ENCODE measurements around the gene FRK. TPM values are rescaled to one million over a fixed set of nuclear protein-coding genes. Genes with fewer than 3 reads are reported as not detected.

The FRK gene
- polyA plus RNA-seq, 3 donors = not detected

- Histone ChIP-seq H3K4me2 (replicated peaks; ENCODE audit: extremely low read depth, low read length, poor library complexity, severe bottlenecking) (no peak overlapping the region), H3K36me3 (replicated peaks in 1 of 2; ENCODE audit: control insufficient read depth in 1 of 2, insufficient read depth in 2 of 2, low read length in 2 of 2) (no peaks in the 10 kb centered on the region), H3K27ac (ENCODE audit: low read depth in 1 of 2, low read length in 2 of 2) (no peak overlapping the region), H3K9ac (ENCODE audit: insufficient read depth, low read length, poor library complexity, severe bottlenecking) (no peak overlapping the region), H3K4me3 (replicated peaks in 1 of 3; ENCODE audit: low read depth in 2 of 3, low read length in 3 of 3) (no peak overlapping the region), H3K79me2 (ENCODE audit: insufficient read depth, low read length) (no peaks in the 10 kb centered on the region), H2AFZ (ENCODE audit: insufficient read depth, low read depth, low read length, poor library complexity, severe bottlenecking) (no peak overlapping the region), H4K20me1 (ENCODE audit: insufficient read depth, low read length) (no peaks in the 10 kb centered on the region), H3K9me3 (replicated peaks in 1 of 2; ENCODE audit: control insufficient read depth in 1 of 2, insufficient read depth in 1 of 2, low read length in 2 of 2) (no peaks in the 10 kb centered on the region), H3K4me1 (ENCODE audit: control insufficient read depth in 1 of 2, insufficient read depth in 2 of 2, low read length in 2 of 2) (no peaks in the 10 kb centered on the region), H3K27me3 (ENCODE audit: control insufficient read depth in 2 of 2, insufficient read depth in 2 of 2, low read length in 2 of 2) (peaks cover 0 to 2% of the 10 kb centered on the region in 2 donors)
- H3K9me3 Mint-ChIP-seq = peaks cover 0 to 3% (median 0%) of the 10 kb centered on the region in 7 donors
- DNase-seq = no peak
- no peak for TF ChIP-seq CTCF (IDR thresholded peaks at IDR 0.05)
- no peaks in the 10 kb centered on the region for H3K36me3 Mint-ChIP-seq
- intact Hi-C loops (cut with micrococcal nuclease) = no loop called here
- H3K4me1 Mint-ChIP-seq = peaks cover 3% of the 10 kb centered on the region
- no peak overlapping the region for H3K4me3 Mint-ChIP-seq
- H3K27me3 Mint-ChIP-seq (ENCODE audit: low read depth in 3 of 3) = peaks cover 2 to 8% (median 6%) of the 10 kb centered on the region in 3 donors
- H3K27ac Mint-ChIP-seq = no peak overlapping the region
Measured at GRCh38 chr6:116064666-116065065, 4.0 kb upstream of the FRK start.

- H3K36me3 Mint-ChIP-seq = no peaks in the 10 kb centered on the region
- H3K9me3 Mint-ChIP-seq = peaks cover 0 to 3% (median 0%) of the 10 kb centered on the region in 7 donors
- peaks cover 2 to 8% (median 4%) of the 10 kb centered on the region in 3 donors for H3K27me3 Mint-ChIP-seq (ENCODE audit: low read depth in 3 of 3)
- WGBS (ENCODE audit: insufficient coverage) = 60% methylated on average over 1 of the region's 4 CpGs
- no peak overlapping the region for H3K27ac ChIP-seq (ENCODE audit: low read depth in 1 of 2, low read length in 2 of 2)
- no peak overlapping the region for H3K4me3 Mint-ChIP-seq
- H3K4me3 ChIP-seq (replicated peaks in 1 of 3; ENCODE audit: low read depth in 2 of 3, low read length in 3 of 3) = no peak overlapping the region
- H3K4me2 ChIP-seq (replicated peaks; ENCODE audit: extremely low read depth, low read length, poor library complexity, severe bottlenecking) = no peak overlapping the region
- H3K27ac Mint-ChIP-seq = no peak overlapping the region
- no peaks in the 10 kb centered on the region for H4K20me1 ChIP-seq (ENCODE audit: insufficient read depth, low read length)
- no peaks in the 10 kb centered on the region for H3K4me1 ChIP-seq (ENCODE audit: control insufficient read depth in 1 of 2, insufficient read depth in 2 of 2, low read length in 2 of 2)
- H3K36me3 ChIP-seq (replicated peaks in 1 of 2; ENCODE audit: control insufficient read depth in 1 of 2, insufficient read depth in 2 of 2, low read length in 2 of 2) = no peaks in the 10 kb centered on the region
- peaks cover 3% of the 10 kb centered on the region for H3K4me1 Mint-ChIP-seq
- no peaks in the 10 kb centered on the region for H3K79me2 ChIP-seq (ENCODE audit: insufficient read depth, low read length)
- no peak for DNase-seq
- no peak overlapping the region for H3K9ac ChIP-seq (ENCODE audit: insufficient read depth, low read length, poor library complexity, severe bottlenecking)
- TF ChIP-seq CTCF (IDR thresholded peaks at IDR 0.05) = no peak
- H2AFZ ChIP-seq (ENCODE audit: insufficient read depth, low read depth, low read length, poor library complexity, severe bottlenecking) = no peak overlapping the region
- intact Hi-C loops (cut with micrococcal nuclease) = no loop called here
- H3K9me3 ChIP-seq (replicated peaks in 1 of 2; ENCODE audit: control insufficient read depth in 1 of 2, insufficient read depth in 1 of 2, low read length in 2 of 2) = no peaks in the 10 kb centered on the region
- H3K27me3 ChIP-seq (ENCODE audit: control insufficient read depth in 2 of 2, insufficient read depth in 2 of 2, low read length in 2 of 2) = no peaks in the 10 kb centered on the region
Measured at GRCh38 chr6:116062496-116062895, 1.8 kb upstream of the FRK start.
